GM12874 (cell line): Measurements from ENCODE around the gene PRKCA.

Source experiments
- CTCF ChIP-seq: IDR thresholded peaks from 2 replicates; pipeline ENCODE4 v1.5.1; 2011; ENCODE audit warnings: low read depth, mild to moderate bottlenecking, control low read depth, low read length, moderate library complexity; ENCODE audit not compliant: insufficient read depth

Gene PRKCA

GRCh38 chr17:66762276-66762675 lies 459.9 kb downstream of the PRKCA start:
- no peak for TF ChIP-seq CTCF

GRCh38 chr17:66763056-66763455 lies 460.6 kb downstream of the PRKCA start:
- no peak for TF ChIP-seq CTCF

GRCh38 chr17:66764506-66764905 lies 462.1 kb downstream of the PRKCA start:
- no peak for TF ChIP-seq CTCF

- no peak for TF ChIP-seq CTCF
Measured at GRCh38 chr17:66767154-66767933, 464.9 kb downstream of the PRKCA start.

- TF ChIP-seq CTCF = no peak
Measured at GRCh38 chr17:66769911-66770310, 467.5 kb downstream of the PRKCA start.

- no peak for TF ChIP-seq CTCF
Measured at GRCh38 chr17:66772148-66772812, 469.9 kb downstream of the PRKCA start.

- no peak for TF ChIP-seq CTCF
Measured at GRCh38 chr17:66775271-66775670, 472.9 kb downstream of the PRKCA start.
